ENCODE data around the gene FHOD3.
"Not testable (repeated sequence)": the region's sequence is repeated elsewhere in the genome, so short reads cannot be mapped to it uniquely, and the experiment has no call there.

FHOD3 gene

DNA sequence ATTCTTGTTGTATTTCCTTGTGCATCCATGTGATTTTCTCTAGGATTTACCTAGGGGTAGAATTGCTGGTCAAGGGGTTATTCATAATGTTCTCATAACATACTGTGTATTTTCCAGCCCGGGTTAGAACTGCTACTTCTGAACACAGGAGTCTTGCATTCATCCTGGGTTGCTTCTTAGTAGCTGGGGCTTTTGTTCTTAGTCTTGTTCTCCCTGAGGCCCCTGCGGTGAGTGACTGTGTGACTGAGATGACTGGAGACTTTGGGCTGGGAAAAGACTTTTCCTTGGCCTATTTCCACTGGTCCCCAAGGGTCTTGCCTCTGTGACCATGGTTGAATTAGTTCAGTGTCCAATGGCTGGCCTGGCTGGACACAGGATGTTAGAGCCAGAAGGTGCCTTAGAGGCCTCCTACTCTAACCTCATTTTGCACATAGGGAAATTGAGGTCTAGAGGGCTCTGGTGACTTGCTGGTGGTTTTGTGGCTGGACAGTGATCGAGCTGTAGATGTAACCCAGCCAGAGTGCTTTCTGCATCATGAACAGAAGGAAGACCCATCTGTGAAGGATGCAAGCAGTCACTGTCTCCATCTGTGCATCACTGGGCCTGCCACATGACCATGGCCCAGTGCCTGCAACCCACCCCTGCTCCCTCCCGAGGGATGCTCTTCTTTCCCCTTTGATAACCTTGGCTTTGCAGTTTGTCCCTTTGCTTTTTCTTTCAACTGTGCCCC, 233.3 kb downstream of the FHOD3 start:
- DNase-seq, result no peak

DNA sequence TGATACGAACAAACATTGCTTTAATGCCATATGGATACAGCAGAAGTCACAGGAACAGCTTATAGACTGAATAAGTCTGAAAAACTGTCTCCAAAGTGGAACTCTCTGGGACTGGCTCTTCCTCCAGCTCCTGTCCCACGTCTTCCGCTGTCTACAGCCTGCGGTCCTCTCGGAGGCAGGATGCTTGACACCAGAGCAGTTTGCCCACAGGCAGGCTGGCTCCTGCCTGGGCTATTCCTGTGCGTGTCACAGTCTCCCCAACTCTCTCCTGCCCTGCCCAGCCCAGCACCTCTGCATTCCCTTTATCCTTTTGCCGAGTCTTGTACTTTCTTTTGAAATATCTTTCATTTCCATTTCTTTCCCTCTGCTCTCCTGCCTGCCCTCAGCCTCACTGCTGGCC, 234.1 kb downstream of the FHOD3 start:
- no peak for DNase-seq

DNA sequence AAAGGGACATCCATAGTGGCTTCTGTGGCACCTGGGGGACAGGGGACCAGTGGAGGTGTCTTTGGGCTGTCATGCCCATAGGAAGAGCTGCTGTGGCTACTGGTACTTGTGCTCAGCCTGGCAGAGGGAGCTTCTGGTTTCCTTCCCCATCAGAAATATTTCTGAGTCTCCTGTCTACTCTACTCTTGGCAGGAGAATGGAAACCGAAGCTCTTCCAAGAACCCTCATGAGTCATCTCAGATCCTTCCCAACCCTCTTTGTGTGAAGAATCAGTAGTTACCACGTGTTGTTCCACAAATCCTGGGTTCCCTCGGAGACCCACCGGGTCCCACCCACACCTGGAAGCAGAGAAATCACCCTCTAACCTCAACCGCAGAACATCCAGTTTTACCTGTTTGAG, 234.9 kb downstream of the FHOD3 start:
- DNase-seq, result no peak

DNA sequence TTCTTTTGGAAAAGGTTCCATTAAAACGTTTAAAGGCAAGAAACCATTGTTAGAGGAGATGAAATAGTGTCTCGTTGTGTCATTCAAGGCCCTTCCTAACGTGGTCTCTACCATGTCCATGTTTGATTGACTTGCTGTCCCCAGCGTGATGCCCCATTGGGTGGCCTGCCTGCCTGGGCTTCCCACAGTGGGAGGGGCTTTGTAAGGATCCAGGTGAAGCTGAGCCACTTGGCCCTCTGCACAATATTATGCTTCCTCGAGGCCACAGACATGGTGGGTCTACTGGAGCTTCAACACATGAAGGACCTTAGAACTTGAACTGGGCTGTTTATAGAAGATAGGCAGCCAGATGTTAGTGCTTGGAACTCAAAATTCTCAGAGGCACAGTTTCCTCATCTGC, 235.3 kb downstream of the FHOD3 start:
- no peak for DNase-seq

DNA sequence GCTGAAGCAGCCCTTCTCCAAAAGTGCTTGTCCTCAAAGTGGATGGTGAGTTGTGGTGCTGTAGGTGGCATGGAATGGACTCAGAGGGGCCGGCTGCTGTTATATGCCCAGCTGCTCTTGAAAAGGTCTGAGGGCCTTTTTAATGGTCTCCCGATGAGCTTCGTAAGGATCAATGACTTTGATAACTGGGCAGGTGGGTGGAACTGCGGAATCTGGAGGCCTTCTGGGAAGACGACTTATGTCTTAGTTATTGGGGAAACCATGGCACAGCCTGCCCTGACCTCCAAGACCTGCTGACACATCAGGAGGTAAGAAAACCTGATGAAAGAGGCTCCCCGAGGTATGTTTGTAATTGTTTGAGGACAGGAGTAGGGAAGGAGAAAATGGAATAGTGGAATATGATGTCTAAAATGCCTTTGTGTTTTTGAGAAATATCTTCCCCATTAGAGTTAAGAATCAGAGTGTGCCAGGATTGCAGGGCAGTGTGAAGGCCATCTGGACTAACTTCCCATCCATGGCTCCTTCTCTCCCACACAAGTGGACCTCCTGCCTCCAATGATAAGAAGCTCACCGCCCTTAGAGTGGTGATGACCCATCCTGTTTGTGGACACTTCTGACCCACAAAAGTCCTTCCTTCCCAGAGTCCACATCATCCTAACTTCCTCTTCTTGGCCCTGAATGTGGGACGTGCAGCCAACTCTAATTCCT, 236.1 kb downstream of the FHOD3 start:
- DNase-seq, result no peak

DNA sequence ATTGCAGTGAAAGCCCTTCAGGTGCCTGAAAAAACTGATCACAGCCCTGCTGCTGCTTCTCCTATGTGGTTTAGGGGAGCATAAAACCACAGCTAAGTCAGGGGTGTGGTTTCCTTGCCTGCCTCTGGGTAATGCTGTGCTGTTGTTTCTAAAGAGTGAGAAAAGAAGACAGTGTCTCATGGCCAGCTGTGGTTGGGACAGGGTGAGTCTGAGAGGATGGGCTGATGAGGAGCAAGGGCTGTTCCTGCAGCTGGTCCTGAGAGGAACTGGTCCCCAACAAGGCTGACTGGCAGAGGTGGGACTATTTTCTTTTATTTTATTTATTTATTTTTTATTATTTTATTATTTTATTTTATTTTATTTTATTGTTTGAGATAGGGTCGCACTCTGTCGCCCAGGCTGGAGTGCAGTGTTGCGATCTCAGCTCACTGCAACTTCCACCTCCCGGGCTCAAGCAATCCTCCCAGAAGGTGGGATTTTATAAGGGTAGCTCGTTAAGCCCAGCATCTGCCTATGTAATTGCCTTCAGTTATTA, 236.7 kb downstream of the FHOD3 start:
- no peak for DNase-seq

DNA sequence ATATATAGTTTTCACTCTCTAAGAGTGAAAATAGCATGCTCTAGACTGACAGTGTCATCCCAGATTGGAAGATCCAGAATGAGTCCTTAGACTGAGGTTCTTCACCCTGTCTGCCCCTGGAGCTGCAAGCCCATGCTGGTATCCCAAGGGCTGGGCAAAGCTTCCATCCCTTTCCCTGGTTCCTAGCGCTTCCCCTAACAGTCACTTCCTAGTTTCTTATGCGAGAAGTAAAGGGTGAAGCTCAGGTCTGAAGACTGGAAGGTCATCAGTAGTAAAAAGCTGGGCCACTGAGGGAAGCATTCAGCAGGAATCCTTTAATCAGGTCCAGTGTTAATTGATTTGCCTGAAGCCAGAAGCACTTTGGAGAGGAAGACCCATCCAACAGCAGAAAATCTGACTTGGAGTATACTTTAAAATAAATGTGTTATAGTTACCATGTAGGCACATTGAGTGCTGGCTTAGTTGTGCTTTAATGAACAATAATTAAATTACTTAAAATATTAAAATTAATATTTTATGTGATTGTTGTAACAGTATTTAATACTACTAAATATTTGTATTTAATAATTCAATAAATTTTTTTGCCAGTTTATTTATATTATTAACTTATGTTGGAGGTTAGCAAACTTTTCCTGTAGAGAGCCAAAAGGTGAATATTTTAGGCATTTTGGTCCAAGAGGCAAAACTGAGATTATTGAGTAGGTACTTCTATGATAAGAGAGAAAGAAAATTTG, 237.9 kb downstream of the FHOD3 start:
- DNase-seq, result no peak

DNA sequence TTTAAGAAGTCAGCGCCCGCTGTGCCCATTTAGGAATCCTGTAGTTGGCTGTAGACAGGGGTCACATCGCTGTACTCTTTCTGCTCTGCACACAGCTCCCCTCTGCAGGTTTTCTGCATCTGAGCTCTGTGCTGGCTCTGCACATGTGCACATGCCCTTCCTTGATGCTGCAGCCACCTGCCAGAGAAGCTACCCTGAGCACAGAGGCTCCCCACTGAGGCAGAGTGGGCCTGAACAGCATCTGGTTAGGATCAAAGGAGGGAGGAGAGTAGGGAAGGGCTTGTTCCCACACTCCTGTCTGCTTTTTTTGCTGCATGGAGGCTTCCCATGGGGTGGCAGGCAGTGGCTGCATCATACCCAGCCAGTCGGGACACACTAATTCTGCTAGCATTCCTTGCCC, 238.9 kb downstream of the FHOD3 start:
- no peak for DNase-seq

DNA sequence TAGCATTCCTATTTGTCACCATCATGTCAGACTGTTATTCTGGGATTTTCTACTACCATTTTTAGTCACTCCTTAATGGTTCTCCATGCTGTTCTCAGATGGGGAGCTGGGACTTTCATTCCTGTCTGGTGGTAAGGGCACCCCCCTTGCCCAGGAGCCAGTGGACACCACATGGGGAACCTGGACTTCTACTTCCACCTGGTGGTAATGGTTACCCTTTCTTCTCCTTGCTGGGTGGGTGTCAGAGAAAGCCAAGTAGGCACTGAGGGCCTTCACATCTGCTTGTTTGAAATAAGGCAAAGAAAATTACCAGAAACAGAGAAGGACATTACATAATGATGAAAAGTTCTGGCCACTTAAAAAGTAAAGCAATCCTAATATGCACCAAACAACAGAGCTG, 239.8 kb downstream of the FHOD3 start:
- no peak for DNase-seq

DNA sequence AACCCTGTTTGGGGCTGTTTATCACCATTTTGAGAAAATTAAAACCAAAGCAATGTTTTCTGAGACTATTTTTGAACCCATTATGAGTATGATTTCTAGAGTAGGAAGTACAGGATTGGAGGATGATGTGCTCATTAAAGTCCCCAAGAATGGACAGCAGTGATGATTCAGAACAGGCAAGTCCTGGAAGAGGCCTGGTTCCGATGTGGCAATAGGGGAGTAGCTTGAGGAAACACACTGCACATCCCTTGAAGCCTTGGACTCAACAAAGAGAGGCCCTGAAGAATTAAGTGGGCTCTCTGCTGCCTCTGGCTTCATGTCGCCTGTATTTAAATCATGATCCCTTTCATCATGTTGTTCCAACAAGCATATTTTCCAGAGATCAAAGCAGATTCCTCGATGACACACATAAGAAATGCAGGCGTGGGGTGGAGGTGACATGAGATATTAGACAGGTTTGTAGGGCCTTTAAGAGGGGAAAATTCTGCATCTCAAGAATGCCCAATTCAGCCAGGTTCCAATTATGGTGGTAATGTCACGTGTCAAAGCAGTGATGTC, 242.2 kb downstream of the FHOD3 start:
- no peak for DNase-seq

DNA sequence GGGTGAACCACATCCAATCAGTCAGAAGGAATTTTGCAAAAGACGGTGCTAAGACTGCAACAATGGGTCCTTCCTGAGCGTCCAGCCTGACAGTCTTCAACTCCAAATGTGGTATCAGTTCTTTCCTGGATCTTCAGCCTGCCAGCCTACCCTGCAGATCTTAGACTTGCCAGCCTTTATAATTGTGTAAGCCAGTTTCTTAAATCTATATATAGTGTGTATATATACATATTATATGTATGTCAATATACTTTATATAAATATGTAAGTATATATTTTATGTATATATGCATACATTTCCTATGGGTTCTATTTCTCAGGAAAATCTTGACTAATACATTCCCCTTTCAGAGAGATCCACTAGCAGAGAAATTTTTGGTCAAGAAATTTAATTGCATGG, 245.5 kb downstream of the FHOD3 start:
- no peak for DNase-seq

DNA sequence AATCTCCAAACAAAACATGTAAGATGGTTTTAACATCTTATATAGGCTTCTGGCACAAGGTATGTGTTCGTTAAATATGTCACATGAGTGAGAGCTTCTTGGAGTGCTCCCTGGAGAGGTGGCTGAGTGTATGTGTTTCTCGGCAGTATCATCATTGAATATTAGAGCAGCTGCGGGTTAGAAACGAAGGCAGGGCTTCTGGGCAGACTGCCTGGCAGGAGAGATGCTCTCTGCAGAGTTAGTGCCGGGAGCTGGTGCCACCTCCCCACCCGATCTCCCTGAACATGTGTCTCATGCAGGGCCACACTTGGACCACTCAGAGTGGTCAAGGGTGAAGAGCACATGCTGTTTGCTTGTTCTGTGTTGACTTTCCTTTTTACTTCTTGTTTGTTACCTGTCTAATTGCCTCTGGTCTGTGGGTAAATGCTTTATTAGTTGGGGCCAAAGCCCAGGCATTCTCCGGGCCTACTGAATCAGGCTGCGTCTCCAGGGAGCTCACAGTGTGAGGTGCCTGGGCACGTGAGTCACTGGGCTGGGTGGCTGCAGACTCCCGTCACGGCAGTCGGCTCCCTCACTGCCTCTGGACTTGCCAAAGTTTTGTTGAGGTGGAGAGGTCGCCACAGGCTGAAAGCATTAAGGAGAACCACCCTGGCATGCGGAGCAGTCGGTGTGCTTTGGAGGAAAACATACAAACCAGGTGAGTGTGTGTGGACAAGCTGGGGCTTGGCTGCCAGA, 246.6 kb downstream of the FHOD3 start:
- no peak for DNase-seq

DNA sequence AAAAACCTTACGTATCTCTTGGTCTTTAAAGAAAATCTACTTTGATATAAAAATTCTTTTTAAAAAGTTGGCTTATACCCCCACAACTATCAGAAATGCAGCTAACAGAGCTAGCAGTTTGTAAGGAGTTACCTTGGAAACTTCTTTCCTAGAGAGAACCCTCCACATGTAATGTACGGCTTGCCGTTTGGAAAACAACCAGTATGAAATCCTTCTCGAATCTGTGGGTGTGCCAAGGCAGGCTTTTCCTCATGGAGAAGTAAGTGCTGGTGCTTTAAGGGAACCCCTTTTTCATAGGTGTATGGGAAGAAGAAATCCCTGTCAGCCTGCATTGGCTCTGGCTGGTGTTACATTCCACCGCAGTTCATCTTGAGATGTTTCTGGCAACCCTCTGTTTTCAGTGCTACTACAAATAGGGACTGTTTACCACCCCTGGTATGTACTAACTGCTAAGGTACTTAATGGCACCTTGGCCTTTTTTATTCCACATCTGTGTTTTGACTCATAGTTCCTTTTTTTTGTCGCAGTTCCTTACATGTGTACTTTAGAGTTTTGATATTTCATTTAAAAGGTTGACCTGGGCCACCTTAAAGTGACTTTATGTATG, 248.4 kb downstream of the FHOD3 start:
- DNase-seq, result no peak

DNA sequence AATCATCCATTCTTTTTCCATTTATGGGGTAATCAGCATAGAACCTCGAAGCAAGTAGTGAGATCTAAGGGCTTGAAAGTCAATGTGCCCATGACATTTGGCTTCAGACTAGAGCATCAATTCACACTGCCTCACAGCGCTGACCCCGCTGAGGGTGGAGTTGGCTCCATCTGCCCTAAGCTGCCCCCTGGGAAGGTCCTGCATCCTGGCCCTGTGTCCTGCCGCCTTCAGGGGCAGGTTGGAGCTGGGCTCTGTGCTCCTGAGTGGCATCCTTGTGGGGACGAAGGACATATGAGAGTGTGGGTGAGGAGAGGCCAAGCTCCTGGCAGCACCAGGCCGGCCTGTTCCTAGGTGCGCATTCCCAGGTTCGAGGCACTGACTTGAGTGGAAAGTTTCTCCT, 249.4 kb downstream of the FHOD3 start:
- DNase-seq, result no peak

DNA sequence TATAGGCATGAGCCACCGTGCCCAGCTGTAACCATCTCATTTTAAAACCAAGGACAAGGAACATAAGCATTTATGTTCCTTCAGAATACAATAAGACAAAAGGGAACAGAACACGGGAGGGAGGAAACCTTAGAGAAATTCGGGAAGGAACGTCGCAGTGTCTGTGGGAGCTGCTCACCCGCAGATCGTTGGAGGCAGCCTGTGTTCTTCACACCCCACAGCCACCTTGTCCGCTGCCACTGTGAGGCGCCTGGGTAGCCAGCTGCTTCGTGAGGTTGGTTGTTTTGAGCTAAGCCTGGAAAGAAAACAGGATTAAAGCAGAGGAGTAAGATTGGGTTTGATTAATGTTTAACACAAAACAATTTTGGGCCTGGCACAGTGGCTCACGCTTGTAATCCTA, 250.0 kb downstream of the FHOD3 start:
- DNase-seq, result no peak

DNA sequence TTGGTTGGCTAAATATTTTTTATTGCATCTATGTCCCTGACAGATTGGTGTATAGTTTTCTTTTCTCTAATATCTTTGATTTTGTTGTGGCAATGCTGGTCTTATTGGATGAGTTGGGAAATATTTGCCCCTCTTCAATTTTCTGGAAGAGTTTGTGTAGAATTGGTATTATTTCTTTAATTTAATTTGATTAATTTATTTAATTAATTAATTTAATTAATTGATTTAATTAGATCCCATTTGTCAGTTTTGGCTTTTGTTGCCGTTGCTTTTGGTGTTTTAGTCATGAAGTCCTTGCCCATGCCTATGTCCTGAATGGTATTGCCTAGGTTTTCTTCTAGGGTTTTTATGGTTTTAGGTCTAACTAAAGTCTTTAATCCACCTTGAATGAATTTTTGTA, 253.8 kb downstream of the FHOD3 start:
- DNase-seq, result not testable (repeated sequence)

DNA sequence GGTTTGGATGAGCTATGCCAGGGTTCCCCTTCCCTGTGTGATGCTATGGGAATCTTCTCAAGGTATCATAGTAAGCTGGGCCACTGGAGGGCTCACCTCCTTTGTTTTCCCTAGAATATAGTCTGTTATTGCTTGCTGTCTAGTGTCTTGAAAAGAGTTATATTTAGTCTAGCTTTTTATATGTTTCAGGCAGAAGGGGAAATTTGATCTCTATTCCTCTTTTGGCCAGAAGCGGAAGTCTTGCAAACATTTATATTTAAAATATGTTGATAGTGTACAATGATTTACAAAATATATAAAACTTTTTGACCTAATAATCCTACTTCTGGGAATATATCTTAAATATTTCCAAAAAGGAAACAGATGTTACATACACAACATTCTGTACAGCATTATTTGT, 260.7 kb downstream of the FHOD3 start:
- DNase-seq, result no peak

DNA sequence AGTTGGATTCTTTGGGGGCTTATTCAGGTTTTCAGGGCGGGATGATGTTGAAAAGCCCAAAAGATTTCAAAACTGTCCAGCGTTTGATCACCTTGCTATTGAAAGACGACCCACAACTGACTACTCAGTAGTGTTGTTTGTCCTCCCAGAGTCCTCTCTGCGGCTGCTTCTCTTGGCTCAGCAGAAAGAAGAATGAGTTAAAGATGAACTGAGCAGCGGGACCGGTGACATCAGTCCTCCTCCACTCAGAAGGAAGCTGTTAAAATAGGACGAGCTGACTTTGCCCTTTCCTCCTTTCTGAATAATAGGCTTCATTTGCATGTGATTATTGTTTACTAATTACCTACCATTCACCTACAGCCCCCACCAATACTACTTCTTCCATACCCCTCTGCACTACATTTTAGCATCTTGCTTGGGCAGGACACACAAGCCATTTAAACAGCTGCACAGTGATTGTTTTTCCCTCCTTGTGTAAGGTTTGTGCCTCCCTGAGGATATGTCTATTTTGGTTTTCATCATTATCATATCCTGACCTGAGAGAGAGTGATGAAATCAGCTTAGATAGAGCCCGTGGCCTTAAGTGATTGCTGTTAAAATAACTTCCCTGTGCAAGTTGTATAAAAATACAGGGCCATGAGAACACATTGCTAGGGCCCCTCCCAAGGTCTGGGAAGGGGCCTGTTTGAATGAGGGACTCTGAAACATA, 261.8 kb downstream of the FHOD3 start:
- no peak for DNase-seq

DNA sequence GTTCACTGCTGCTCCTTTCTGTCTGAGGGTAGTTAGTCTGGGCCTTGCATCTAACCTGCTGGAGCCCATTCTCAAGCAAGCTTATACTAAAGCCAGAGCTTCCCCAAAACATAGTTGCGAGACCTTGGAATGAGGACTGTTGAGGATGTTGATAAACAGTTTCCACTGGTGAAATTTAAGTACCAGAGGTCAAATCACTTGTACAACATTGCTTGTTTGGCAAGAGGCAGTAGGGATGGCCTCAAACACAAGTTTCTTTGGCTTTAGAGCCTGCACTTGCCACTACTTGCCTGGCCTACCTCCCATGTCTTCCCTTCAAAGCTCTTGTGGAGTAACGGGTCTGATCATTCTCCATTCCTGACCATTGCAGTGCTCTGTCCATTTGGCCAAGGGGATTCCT, 262.7 kb downstream of the FHOD3 start:
- no peak for DNase-seq

DNA sequence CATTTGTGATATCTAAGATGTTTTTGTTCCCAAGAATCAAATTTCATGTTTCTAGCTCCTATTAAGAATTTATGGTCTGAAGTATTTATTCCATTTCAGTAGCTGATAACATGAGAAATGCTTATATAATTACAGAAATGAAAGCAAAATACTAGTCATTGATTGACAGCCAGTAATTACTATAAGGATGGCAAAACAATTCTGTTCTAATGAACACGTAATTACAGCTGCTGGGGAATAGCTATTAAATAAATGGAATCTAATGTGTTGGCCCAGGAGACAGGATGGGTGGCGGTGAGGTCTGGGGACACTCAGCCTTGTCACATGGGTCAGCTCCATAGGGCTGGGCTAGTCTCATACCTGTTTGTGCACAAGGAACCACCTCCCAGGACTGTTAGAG, 263.5 kb downstream of the FHOD3 start:
- no peak for DNase-seq

DNA sequence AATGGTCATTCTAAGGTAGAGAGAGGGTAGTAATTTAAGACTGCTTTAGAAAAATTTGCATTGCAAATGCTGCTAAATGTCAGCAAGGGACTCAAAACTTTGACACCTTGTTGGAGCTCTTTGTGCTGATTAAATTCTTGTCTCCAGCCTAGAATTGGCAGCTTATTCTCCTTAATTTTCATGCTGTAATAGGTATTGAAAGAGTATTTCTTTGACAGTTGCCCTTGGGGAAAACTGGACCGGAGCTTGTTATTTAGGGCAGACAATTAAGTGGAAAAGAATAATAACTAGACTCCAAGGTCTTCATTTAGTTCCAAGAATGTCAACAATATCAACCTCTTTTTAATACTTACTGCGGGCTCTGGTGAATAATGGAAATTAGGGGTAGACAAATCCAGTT, 267.3 kb downstream of the FHOD3 start:
- DNase-seq, result no peak

DNA sequence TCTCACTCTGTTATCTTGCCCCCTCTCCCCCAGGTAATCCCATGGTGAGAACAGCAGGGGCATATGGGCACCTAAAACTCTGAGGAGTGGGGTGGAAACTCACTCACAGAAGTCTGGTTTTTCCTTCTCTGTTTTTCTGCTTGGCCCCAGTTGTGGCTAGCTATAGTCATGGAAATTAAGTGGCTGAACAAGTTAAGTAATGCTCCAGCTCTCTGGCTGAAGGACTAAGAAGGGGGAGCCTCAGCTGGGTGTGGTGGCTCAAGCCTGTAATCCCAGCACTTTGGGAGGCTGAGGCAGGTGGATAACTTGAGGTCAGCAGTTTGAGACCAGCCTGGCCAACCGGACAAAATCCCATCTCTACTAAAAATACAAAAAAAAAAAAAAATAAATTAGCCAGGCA, 270.3 kb downstream of the FHOD3 start:
- no peak for DNase-seq
